K562 (cell line): ENCODE data around the gene TRIM31. TPM values are rescaled to one million over a fixed set of nuclear protein-coding genes. Genes with fewer than 3 reads are reported as not detected.
A peak's percentile ranks its signal among the peaks of the same experiment; 100 is the strongest.

Experiments
- ATAC-seq: fragments of 200-7000 bp; cut with Tn5 transposase; 3 replicates; pipeline ENCODE4 v1.9.1; 2020; ENCODE audit warnings: moderate library complexity
- BruUV-seq: library from RNA; stranded (reverse); fragments of 400-500 nt; replicated peaks from 2 replicates; lab custom pipeline; 2021; lab: Mats Ljungman, UMichigan
- CTCF ChIA-PET: fragments of 300-600 bp; formaldehyde crosslinking; extraction: SDS; loops from one replicate; lab custom pipeline; 2021; ENCODE audit warnings: low intra/inter-chr PET ratio; lab: Yijun Ruan, JAX
- POLR2A ChIA-PET: fragments of 300-600, 350-650 bp; sonication (Branson Sonifier 250); formaldehyde crosslinking; extraction: SDS; loops from one replicate; lab custom pipeline; 2021; ENCODE audit warnings: antibody characterized with exemption, inconsistent platforms; lab: Yijun Ruan, JAX
- DNase-seq, 4 experiments: peaks; one replicate each; pipeline versions ENCODE4 v3.0.0 to v3.0.0-alpha.2; 2011 to 2018; ENCODE audit warnings: low spot score in 3 of 4, mixed read lengths in 3 of 4; ENCODE audit errors: extremely low read depth in 1 of 4
- FAIRE-seq: peaks from 2 replicates; lab custom pipeline; 2011; peaks lifted over from hg19 to GRCh38; lab: Jason Lieb, UNC
- H2AFZ ChIP-seq: 2 replicates; pipeline ENCODE4 v1.6.0; 2011; ENCODE audit warnings: low read depth, low read length, control low read depth, inconsistent platforms
- H3K27ac ChIP-seq: fragments of 200-600 bp; 3 replicates; pipeline ENCODE4 v1.8.0; 2011; ENCODE audit warnings: low read depth, mild to moderate bottlenecking, control low read depth, inconsistent platforms, low read length, moderate library complexity, mixed read lengths; ENCODE audit errors: extremely low read depth
- H3K27me3 ChIP-seq, 2 experiments: fragments of 300-600 bp in 1 of 2; 2 replicates in 1 of 2; 3 replicates in 1 of 2; pipeline versions ENCODE4 v1.6.0 to v1.8.0; 2011; ENCODE audit warnings: inconsistent platforms in 2 of 2, low read length in 2 of 2, mild to moderate bottlenecking in 1 of 2, mixed read lengths in 1 of 2, moderate library complexity in 1 of 2; ENCODE audit not compliant: control insufficient read depth in 2 of 2, insufficient read depth in 2 of 2
- H3K36me3 ChIP-seq: fragments of 300-600 bp; 3 replicates; pipeline ENCODE4 v1.8.0; 2011; ENCODE audit warnings: mild to moderate bottlenecking, low read length, inconsistent platforms; ENCODE audit not compliant: control insufficient read depth, insufficient read depth
- H3K4me1 ChIP-seq, 2 experiments: fragments of 200-600 bp in 1 of 2; replicated peaks in 1 of 2; 2 replicates in 1 of 2; 3 replicates in 1 of 2; pipeline versions ENCODE4 v1.5.1 to v1.8.0; 2011; ENCODE audit warnings: inconsistent platforms in 2 of 2, low read length in 2 of 2, mild to moderate bottlenecking in 1 of 2, mixed read lengths in 1 of 2, moderate library complexity in 1 of 2; ENCODE audit not compliant: control insufficient read depth in 2 of 2, insufficient read depth in 2 of 2
- H3K4me2 ChIP-seq: 2 replicates; pipeline ENCODE4 v1.6.1; 2011; ENCODE audit warnings: low read length, control low read depth, inconsistent platforms, mixed read lengths; ENCODE audit not compliant: insufficient read depth
- H3K4me3 ChIP-seq: fragments of 200-600 bp; sonication (generic), shearing (Covaris generic); 2 replicates; pipeline ENCODE4 v1.5.1; 2016; ENCODE audit warnings: control low read depth, inconsistent platforms
- H3K79me2 ChIP-seq: fragments of 200-600 bp; 3 replicates; pipeline ENCODE4 v1.8.0; 2011; ENCODE audit warnings: low read length, inconsistent platforms; ENCODE audit not compliant: control insufficient read depth, insufficient read depth
- H3K9ac ChIP-seq, 2 experiments: 2 replicates each; pipeline versions ENCODE4 v1.6.0 to v1.6.1; 2011; ENCODE audit warnings: low read depth in 2 of 2, low read length in 2 of 2, control low read depth in 1 of 2, inconsistent platforms in 1 of 2, mild to moderate bottlenecking in 1 of 2, mixed read lengths in 1 of 2; ENCODE audit not compliant: insufficient read depth in 1 of 2
- H3K9me1 ChIP-seq: one replicate; pipeline ENCODE4 v1.6.0; 2011; ENCODE audit warnings: inconsistent platforms, mild to moderate bottlenecking, low read length, moderate library complexity; ENCODE audit not compliant: control insufficient read depth, insufficient read depth
- H3K9me3 ChIP-seq: replicated peaks from 2 replicates; pipeline ENCODE4 v1.5.1; 2011; ENCODE audit warnings: low read depth, low read length, inconsistent platforms; ENCODE audit not compliant: control insufficient read depth, insufficient read depth
- H4K20me1 ChIP-seq: replicated peaks from 2 replicates; pipeline ENCODE4 v1.6.1; 2011; ENCODE audit warnings: low read length, inconsistent platforms, mixed read lengths; ENCODE audit not compliant: control insufficient read depth, insufficient read depth
- EP300 ChIP-seq: IDR thresholded peaks from 2 replicates; pipeline ENCODE4 v1.6.1; 2012; ENCODE audit warnings: low read length, improper control_type of control experiment
- ETV6 ChIP-seq, 3 experiments: fragments of 150-350 bp in 1 of 3; sonication (generic) in 1 of 3; formaldehyde crosslinking in 1 of 3; IDR thresholded peaks; 2 replicates each; pipeline versions ENCODE4 v1.6.1 to v1.8.0; 2014 to 2022; ENCODE audit warnings: borderline replicate concordance in 2 of 3, low read depth in 2 of 3, antibody characterized with exemption in 1 of 3, low read length in 1 of 3, mild to moderate bottlenecking in 1 of 3, missing genetic modification reagents in 1 of 3
- GABPB1 ChIP-seq: sonication (generic); formaldehyde crosslinking; IDR thresholded peaks from 2 replicates; pipeline ENCODE4 v1.8.0; 2022; ENCODE audit warnings: mild to moderate bottlenecking, missing genetic modification reagents
- ZBTB11 ChIP-seq, 3 experiments: fragments of 200-800 bp in 1 of 3; fragments of 250-450 bp in 1 of 3; fragments of 450-650 bp in 1 of 3; sonication (Bioruptor Pico) in 1 of 3; sonication (Bioruptor generic) in 1 of 3; formaldehyde crosslinking in 1 of 3; IDR thresholded peaks; 2 replicates each; pipeline versions ENCODE4 v1.6.1 to v1.8.0; 2016 to 2022; ENCODE audit warnings: mild to moderate bottlenecking in 2 of 3, missing genetic modification characterization in 2 of 3, missing compliant biosample characterization in 1 of 3, moderate library complexity in 1 of 3
- ZKSCAN3 ChIP-seq: fragments of 250-450 bp; sonication (Bioruptor Pico); IDR thresholded peaks from 2 replicates; pipeline ENCODE4 v1.4.0; 2020
- ZSCAN32 ChIP-seq: fragments of 450-650 bp; formaldehyde crosslinking; IDR thresholded peaks from 2 replicates; pipeline ENCODE4 v1.4.0; 2020; ENCODE audit warnings: mild to moderate bottlenecking, moderate library complexity
- WGBS: fragments of 100-300 bp; shearing (Covaris generic); methylation state at CpG from one replicate; pipeline ENCODE4 v1.1.6; 2016; ENCODE audit warnings: low coverage, mixed read lengths; ENCODE audit not compliant: insufficient coverage; ENCODE audit errors: missing lambda C conversion rate; 5-methylcytosine and 5-hydroxymethylcytosine counted together
- in situ Hi-C: fragments of 300-500 bp; cut with MboI; formaldehyde crosslinking; loops from 4 replicates; pipeline ENCODE4 v1.15.0; 2018; ENCODE audit warnings: inconsistent platforms, mixed read lengths
- intact Hi-C: fragments of 100-400 bp; cut with micrococcal nuclease; formaldehyde crosslinking; loops from 2 replicates; pipeline ENCODE4 v1.14.2; 2022
- polyA plus RNA-seq, 8 experiments: library from polyadenylated mRNA; depleted of rRNA in 4 of 8; stranded (reverse) in 5 of 8; unstranded in 3 of 8; fragments of >200 nt; fragmentation: Nextera tagmentation in 2 of 8; fragmentation: Illumina TruSeq in 1 of 8; extraction: Ambion mirVana in 2 of 8; extraction: Trizol in 1 of 8; gene quantifications; 2 replicates each; pipeline versions ENCODE4 v1.2.1 to v1.2.3, GENCODE V29; 2011 to 2014; ENCODE audit warnings: inconsistent platforms in 1 of 8, missing spikeins in 1 of 8
- total RNA-seq, 7 experiments: library from RNA; depleted of rRNA in 6 of 7; stranded (reverse); fragments of >200 nt in 6 of 7; fragmentation: Illumina TruSeq in 2 of 7; extraction: Trizol in 2 of 7; gene quantifications; 2 replicates each; pipeline versions ENCODE4 v1.2.1 to v1.2.3, GENCODE V29; 2011 to 2021; ENCODE audit warnings: low replicate concordance in 1 of 7
- TF ChIP-seq, protein P1 (sequence below), 2 experiments: fragments of 450-650 bp in 1 of 2; sonication (generic) in 1 of 2; formaldehyde crosslinking in 1 of 2; IDR thresholded peaks; 2 replicates each; pipeline versions ENCODE4 v1.7.1 to v1.9.0; 2016 to 2022; ENCODE audit warnings: inconsistent platforms in 1 of 2, mild to moderate bottlenecking in 1 of 2, missing genetic modification reagents in 1 of 2

Gene TRIM31
- total and polyA plus RNA-seq, 9 of the 15 experiments (the other 6 are each of a cell fraction or from before 2014, with no cell fraction given): not detected

GRCh38 chr6:30151580-30151979, 38.7 kb upstream of the TRIM31 start:
- H3K9me3 ChIP-seq: no peaks in the 10 kb centered on the region
- CTCF ChIA-PET: interaction anchor here (0.6 to 0.7 kb wide), 3 partner anchors 19 to 399 kb away, joined by 3 to 5 read pairs (median 4); no protein-coding TSS in a partner anchor
- POLR2A ChIA-PET: interaction anchor here (0.6 to 1.4 kb wide), 3 partner anchors 9 to 329 kb away, joined by 3 to 4 read pairs (median 3); no protein-coding TSS in a partner anchor
- H4K20me1 ChIP-seq: no peaks in the 10 kb centered on the region
- intact Hi-C loops (no loop called here), in situ Hi-C loops (no loop called here)
- DNase-seq (peak; percentile 34 to 64 (median 46)), FAIRE-seq (no peak), ATAC-seq (peak; percentile 89)
- WGBS: 5% methylated on average over 3 of the region's 3 CpGs
- no peak overlapping the region for H3K4me3 ChIP-seq
- H3K4me1 ChIP-seq: peaks cover 4 to 32% of the 10 kb centered on the region in 2 experiments
- peak overlapping the region; percentile 56 for H2AFZ ChIP-seq
- H3K9ac ChIP-seq: no peak overlapping the region
- no peaks in the 10 kb centered on the region for H3K36me3 ChIP-seq
- H3K79me2 ChIP-seq: no peaks in the 10 kb centered on the region
- no TSS peak for BruUV-seq
- no peaks in the 10 kb centered on the region for H3K9me1 ChIP-seq
- H3K27ac ChIP-seq: 0 out of 3 replicates have a peak overlapping the region, but pooled peaks have one; percentile 1
- no peak overlapping the region for H3K4me2 ChIP-seq
- H3K27me3 ChIP-seq: peaks cover 2 to 33% of the 10 kb centered on the region in 2 experiments; a peak in 3 of 5 replicates
- TF ChIP-seq ZBTB11 (CRISPR knock-in tag; IDR thresholded peaks at IDR 0.05) (peak in 2 of 3 experiments; percentile 88 to 97; a peak in 4 of 6 replicates), EP300 (0 out of 2 replicates have a peak, but pooled peaks have one; percentile 13), GABPB1 (CRISPR knock-in tag) (peak; percentile 90), ETV6 (IDR thresholded peaks at IDR 0.05; ENCODE audit: borderline replicate concordance in 1 of 2, low read depth in 2 of 2, low read length in 1 of 2) (peak in 1 of 2 experiments; percentile 42; a peak in 1 of 4 replicates), ETV6 (CRISPR knock-in tag; IDR thresholded peaks at IDR 0.05; ENCODE audit: borderline replicate concordance) (no peak), ZKSCAN3 (no peak), ZSCAN32 (CRISPR knock-in tag) (no peak)
- TF ChIP-seq, protein P1, sequence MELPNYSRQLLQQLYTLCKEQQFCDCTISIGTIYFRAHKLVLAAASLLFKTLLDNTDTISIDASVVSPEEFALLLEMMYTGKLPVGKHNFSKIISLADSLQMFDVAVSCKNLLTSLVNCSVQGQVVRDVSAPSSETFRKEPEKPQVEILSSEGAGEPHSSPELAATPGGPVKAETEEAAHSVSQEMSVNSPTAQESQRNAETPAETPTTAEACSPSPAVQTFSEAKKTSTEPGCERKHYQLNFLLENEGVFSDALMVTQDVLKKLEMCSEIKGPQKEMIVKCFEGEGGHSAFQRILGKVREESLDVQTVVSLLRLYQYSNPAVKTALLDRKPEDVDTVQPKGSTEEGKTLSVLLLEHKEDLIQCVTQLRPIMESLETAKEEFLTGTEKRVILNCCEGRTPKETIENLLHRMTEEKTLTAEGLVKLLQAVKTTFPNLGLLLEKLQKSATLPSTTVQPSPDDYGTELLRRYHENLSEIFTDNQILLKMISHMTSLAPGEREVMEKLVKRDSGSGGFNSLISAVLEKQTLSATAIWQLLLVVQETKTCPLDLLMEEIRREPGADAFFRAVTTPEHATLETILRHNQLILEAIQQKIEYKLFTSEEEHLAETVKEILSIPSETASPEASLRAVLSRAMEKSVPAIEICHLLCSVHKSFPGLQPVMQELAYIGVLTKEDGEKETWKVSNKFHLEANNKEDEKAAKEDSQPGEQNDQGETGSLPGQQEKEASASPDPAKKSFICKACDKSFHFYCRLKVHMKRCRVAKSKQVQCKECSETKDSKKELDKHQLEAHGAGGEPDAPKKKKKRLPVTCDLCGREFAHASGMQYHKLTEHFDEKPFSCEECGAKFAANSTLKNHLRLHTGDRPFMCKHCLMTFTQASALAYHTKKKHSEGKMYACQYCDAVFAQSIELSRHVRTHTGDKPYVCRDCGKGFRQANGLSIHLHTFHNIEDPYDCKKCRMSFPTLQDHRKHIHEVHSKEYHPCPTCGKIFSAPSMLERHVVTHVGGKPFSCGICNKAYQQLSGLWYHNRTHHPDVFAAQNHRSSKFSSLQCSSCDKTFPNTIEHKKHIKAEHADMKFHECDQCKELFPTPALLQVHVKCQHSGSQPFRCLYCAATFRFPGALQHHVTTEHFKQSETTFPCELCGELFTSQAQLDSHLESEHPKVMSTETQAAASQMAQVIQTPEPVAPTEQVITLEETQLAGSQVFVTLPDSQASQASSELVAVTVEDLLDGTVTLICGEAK (IDR thresholded peaks at IDR 0.05): peak; percentile 93
- TF ChIP-seq, protein P1 (CRISPR knock-in tag; IDR thresholded peaks at IDR 0.05): no peak
